IMR-90 (cell line): ENCODE data around the gene NUCB1. TPM values are rescaled to one million over a fixed set of nuclear protein-coding genes. Genes with fewer than 3 reads are reported as not detected.

ENCODE experiments used
- ATAC-seq: fragments of 200-7000 bp; cut with Tn5 transposase; 2 replicates; pipeline ENCODE4 v1.9.1; 2020; ENCODE audit warnings: low read depth, mild to moderate bottlenecking, moderate library complexity
- BruUV-seq: library from RNA; stranded (reverse); fragments of 400-500 nt; replicated peaks from 2 replicates; lab custom pipeline; 2021; lab: Mats Ljungman, UMichigan
- CTCF ChIA-PET: fragments of 300-600 bp; formaldehyde crosslinking; extraction: SDS; loops from one replicate; lab custom pipeline; 2021; ENCODE audit warnings: antibody characterized with exemption; lab: Yijun Ruan, JAX
- POLR2A ChIA-PET: fragments of 300-600 bp; sonication (Branson Sonifier 250); formaldehyde crosslinking; loops from one replicate; lab custom pipeline; 2022; ENCODE audit warnings: antibody characterized with exemption; ENCODE audit not compliant: unreplicated experiment; lab: Charles Lee
- DNase-seq: peaks from one replicate; pipeline ENCODE4 v3.0.0; 2013
- H2AFZ ChIP-seq: replicated peaks from 2 replicates; pipeline ENCODE3; 2013; ENCODE audit warnings: low read length, mild to moderate bottlenecking; ENCODE audit not compliant: poor library complexity
- H2AK5ac ChIP-seq: 2 replicates; pipeline ENCODE4 v1.6.1; 2013; ENCODE audit warnings: low read depth, low read length, inconsistent platforms
- H2AK9ac ChIP-seq: replicated peaks from 2 replicates; pipeline ENCODE3; 2013; ENCODE audit warnings: mild to moderate bottlenecking, low read depth, low read length, moderate library complexity; ENCODE audit not compliant: poor library complexity
- H2BK120ac ChIP-seq: 2 replicates; pipeline ENCODE4 v1.6.1; 2013; ENCODE audit warnings: low read depth, low read length, inconsistent platforms
- H2BK15ac ChIP-seq: 3 replicates; pipeline ENCODE4 v1.6.1; 2013; ENCODE audit warnings: low read depth, low read length, inconsistent platforms
- H2BK20ac ChIP-seq: 2 replicates; pipeline ENCODE4 v1.6.1; 2013; ENCODE audit warnings: low read depth, mild to moderate bottlenecking, inconsistent platforms, low read length, moderate library complexity
- H2BK5ac ChIP-seq: 2 replicates; pipeline ENCODE4 v1.6.1; 2013; ENCODE audit warnings: mild to moderate bottlenecking, low read depth, low read length, inconsistent platforms; ENCODE audit not compliant: poor library complexity, severe bottlenecking
- H3K14ac ChIP-seq: replicated peaks from 2 replicates; pipeline ENCODE4 v1.6.1; 2013; ENCODE audit warnings: low read depth, low read length, inconsistent platforms
- H3K18ac ChIP-seq: 2 replicates; pipeline ENCODE4 v1.6.1; 2013; ENCODE audit warnings: low read depth, low read length, control low read depth
- H3K23ac ChIP-seq: 2 replicates; pipeline ENCODE4 v1.6.1; 2013; ENCODE audit warnings: low read depth, low read length, inconsistent platforms
- H3K27ac ChIP-seq: 2 replicates; pipeline ENCODE4 v1.5.1; 2013; ENCODE audit warnings: mild to moderate bottlenecking, control low read depth, low read length; ENCODE audit not compliant: insufficient read depth
- H3K27me3 ChIP-seq: 2 replicates; pipeline ENCODE4 v1.6.1; 2013; ENCODE audit warnings: low read length; ENCODE audit not compliant: control insufficient read depth, insufficient read depth
- H3K36me3 ChIP-seq: 2 replicates; pipeline ENCODE4 v1.6.1; 2013; ENCODE audit warnings: low read length, mixed read lengths; ENCODE audit not compliant: control insufficient read depth, insufficient read depth
- H3K4ac ChIP-seq: 2 replicates; pipeline ENCODE4 v1.6.1; 2013; ENCODE audit warnings: low read depth, low read length, inconsistent platforms
- H3K4me1 ChIP-seq: 2 replicates; pipeline ENCODE4 v1.6.1; 2013; ENCODE audit warnings: low read length, mixed read lengths; ENCODE audit not compliant: control insufficient read depth, insufficient read depth
- H3K4me2 ChIP-seq: 2 replicates; pipeline ENCODE4 v1.6.1; 2013; ENCODE audit warnings: low read depth, mild to moderate bottlenecking, control low read depth, low read length, moderate library complexity
- H3K4me3 ChIP-seq: 2 replicates; pipeline ENCODE4 v1.5.1; 2013; ENCODE audit warnings: low read depth, mild to moderate bottlenecking, control low read depth, low read length, moderate library complexity; ENCODE audit not compliant: insufficient read depth
- H3K56ac ChIP-seq: 2 replicates; pipeline ENCODE4 v1.6.1; 2013; ENCODE audit warnings: low read length, inconsistent platforms; ENCODE audit not compliant: insufficient read depth; ENCODE audit errors: extremely low read depth
- H3K79me1 ChIP-seq, 2 experiments: 2 replicates each; pipeline ENCODE4 v1.6.1; 2013; ENCODE audit warnings: low read length in 2 of 2, inconsistent platforms in 1 of 2, low read depth in 1 of 2
- H3K9ac ChIP-seq: 2 replicates; pipeline ENCODE4 v1.6.1; 2013; ENCODE audit warnings: low read depth, low read length, control low read depth
- H3K9me1 ChIP-seq: 2 replicates; pipeline ENCODE4 v1.6.1; 2013; ENCODE audit warnings: low read length, inconsistent platforms; ENCODE audit not compliant: insufficient read depth
- H3K9me3 ChIP-seq: 2 replicates; pipeline ENCODE4 v1.6.1; 2013; ENCODE audit warnings: low read length; ENCODE audit not compliant: control insufficient read depth, insufficient read depth
- H4K20me1 ChIP-seq: 2 replicates; pipeline ENCODE4 v1.6.1; 2013; ENCODE audit warnings: low read length, inconsistent platforms; ENCODE audit not compliant: insufficient read depth
- H4K5ac ChIP-seq: 2 replicates; pipeline ENCODE4 v1.6.1; 2013; ENCODE audit warnings: mild to moderate bottlenecking, low read depth, low read length, control low read depth
- H4K8ac ChIP-seq, 2 experiments: 2 replicates each; pipeline ENCODE4 v1.6.1; 2013; ENCODE audit warnings: low read depth in 2 of 2, low read length in 2 of 2, control low read depth in 1 of 2, inconsistent platforms in 1 of 2
- H4K91ac ChIP-seq: 2 replicates; pipeline ENCODE4 v1.6.1; 2013; ENCODE audit warnings: low read depth, low read length, inconsistent platforms; ENCODE audit not compliant: insufficient read depth
- BHLHE40 ChIP-seq: fragments of 150-350 bp; IDR thresholded peaks from 2 replicates; pipeline ENCODE4 v1.6.1; 2016; ENCODE audit warnings: mild to moderate bottlenecking, low read depth, low read length
- CEBPB ChIP-seq: IDR thresholded peaks from 2 replicates; pipeline ENCODE4 v1.6.1; 2012; ENCODE audit warnings: low read depth, low read length, improper control_type of control experiment
- CHD1 ChIP-seq: IDR thresholded peaks from 2 replicates; pipeline ENCODE4 v1.6.1; 2012; ENCODE audit warnings: low read depth, low read length, improper control_type of control experiment
- FOS ChIP-seq: fragments of 150-350 bp; IDR thresholded peaks from 2 replicates; pipeline ENCODE4 v1.6.1; 2016; ENCODE audit warnings: low read depth, low read length
- MAZ ChIP-seq: IDR thresholded peaks from 2 replicates; pipeline ENCODE4 v1.6.1; 2012; ENCODE audit warnings: low read depth, mild to moderate bottlenecking, low read length, improper control_type of control experiment, moderate library complexity, borderline replicate concordance
- MXI1 ChIP-seq: IDR thresholded peaks from 2 replicates; pipeline ENCODE4 v1.6.1; 2012; ENCODE audit warnings: low read depth, mild to moderate bottlenecking, low read length, moderate library complexity, borderline replicate concordance
- NFE2L2 ChIP-seq: fragments of 150-350 bp; IDR thresholded peaks from 2 replicates; pipeline ENCODE4 v1.6.1; 2016; ENCODE audit warnings: low read depth, mild to moderate bottlenecking, low read length
- POLR2A ChIP-seq: IDR thresholded peaks from 2 replicates; pipeline ENCODE4 v1.6.1; 2012; ENCODE audit warnings: mild to moderate bottlenecking, low read depth, low read length
- RFX5 ChIP-seq: IDR thresholded peaks from 2 replicates; pipeline ENCODE4 v1.8.0; 2012; ENCODE audit warnings: low read depth, mild to moderate bottlenecking, low read length, moderate library complexity
- SMC3 ChIP-seq: fragments of 150-350 bp; IDR thresholded peaks from 2 replicates; pipeline ENCODE4 v1.6.1; 2016; ENCODE audit warnings: low read depth, mild to moderate bottlenecking, antibody characterized with exemption, low read length, moderate library complexity
- USF2 ChIP-seq: fragments of 150-350 bp; IDR thresholded peaks from 2 replicates; pipeline ENCODE4 v1.6.1; 2017; ENCODE audit warnings: mild to moderate bottlenecking, antibody characterized with exemption, low read length, low read depth
- WGBS, 2 experiments: methylation state at CpG; one replicate each; pipeline versions ENCODE4 v1.1.5 to v1.1.7; 2013; ENCODE audit warnings: missing lambda C conversion rate in 2 of 2; ENCODE audit not compliant: insufficient read length in 1 of 2; ENCODE audit errors: extremely low coverage in 2 of 2; 5-methylcytosine and 5-hydroxymethylcytosine counted together
- dilution Hi-C: fragments of 300-500 bp; cut with HindIII; formaldehyde crosslinking; loops from one replicate; pipeline ENCODE4 v1.14.3; 2018; ENCODE audit warnings: low sequenced_read_pairs; ENCODE audit not compliant: unreplicated experiment
- in situ Hi-C: fragments of 300-500 bp; cut with MboI; formaldehyde crosslinking; loops from 3 replicates; pipeline ENCODE4 v1.14.3; 2019; ENCODE audit warnings: low sequenced_read_pairs, inconsistent platforms, mixed read lengths
- intact Hi-C: fragments of 100-400 bp; cut with micrococcal nuclease; formaldehyde crosslinking; loops from 2 replicates; pipeline ENCODE4 v1.10.0; 2022
- polyA plus RNA-seq, 3 experiments: library from polyadenylated mRNA; depleted of rRNA; stranded (reverse); fragments of >200 nt; gene quantifications; 2 replicates each; pipeline ENCODE4 v1.2.3, GENCODE V29; 2012; ENCODE audit warnings: low replicate concordance in 1 of 3
- total RNA-seq: library from RNA; depleted of rRNA; stranded (reverse); fragments of >200 nt; gene quantifications from 2 replicates; pipeline ENCODE4 v1.2.3, GENCODE V29; 2012
- TF ChIP-seq, protein P1 (sequence below): conservative IDR thresholded peaks from 2 replicates; pipeline ENCODE4 v1.5.1; 2012; ENCODE audit warnings: mild to moderate bottlenecking, low read depth, low read length, improper control_type of control experiment
- TF ChIP-seq, protein P2 (sequence below): fragments of 150-350 bp; IDR thresholded peaks from 2 replicates; pipeline ENCODE4 v1.6.1; 2016; ENCODE audit warnings: low read depth, mild to moderate bottlenecking, low read length, moderate library complexity, borderline replicate concordance

Gene NUCB1
- total and polyA plus RNA-seq, 2 of the 4 experiments (the other 2 are of a cell fraction) = 37.3 to 253 TPM

DNA sequence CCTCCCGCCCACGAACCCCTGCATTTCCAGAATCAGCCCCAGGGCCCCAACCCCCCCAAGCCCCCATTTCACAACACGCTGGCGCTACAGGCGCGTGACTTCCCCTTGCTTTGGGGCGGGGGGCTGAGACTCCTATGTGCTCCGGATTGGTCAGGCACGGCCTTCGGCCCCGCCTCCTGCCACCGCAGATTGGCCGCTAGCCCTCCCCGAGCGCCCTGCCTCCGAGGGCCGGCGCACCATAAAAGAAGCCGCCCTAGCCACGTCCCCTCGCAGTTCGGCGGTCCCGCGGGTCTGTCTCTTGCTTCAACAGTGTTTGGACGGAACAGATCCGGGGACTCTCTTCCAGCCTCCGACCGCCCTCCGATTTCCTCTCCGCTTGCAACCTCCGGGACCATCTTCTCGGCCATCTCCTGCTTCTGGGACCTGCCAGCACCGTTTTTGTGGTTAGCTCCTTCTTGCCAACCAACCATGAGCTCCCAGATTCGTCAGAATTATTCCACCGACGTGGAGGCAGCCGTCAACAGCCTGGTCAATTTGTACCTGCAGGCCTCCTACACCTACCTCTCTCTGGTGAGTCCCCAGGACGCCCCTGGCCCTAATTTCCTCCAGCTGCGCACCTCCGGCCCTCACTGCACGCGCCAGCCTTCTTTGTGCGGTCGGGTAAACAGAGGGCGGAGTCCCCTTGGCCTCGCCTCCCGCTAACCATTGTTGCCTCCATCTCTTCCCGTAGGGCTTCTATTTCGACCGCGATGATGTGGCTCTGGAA lies 65.1 kb downstream of the NUCB1 start, which contains the start of gene FTL:
FTL (plus strand) TSS at position 270 of the 766 bp plus-strand sequence; CDS start at position 469, 199 bp downstream.
- peak within 1 kb of the TSS; percentile 80 for H2BK15ac ChIP-seq
- H3K27ac ChIP-seq = peak within 1 kb of the TSS; percentile 96
- H2BK120ac ChIP-seq = peak within 1 kb of the TSS; percentile 99
- peaks cover 0 to 57% of the 10 kb centered on the region in 2 experiments; a peak in 3 of 4 replicates for H3K79me1 ChIP-seq
- peak within 1 kb of the TSS; percentile 99 for H3K4ac ChIP-seq
- ATAC-seq = peak; percentile 74
- H3K23ac ChIP-seq = peak within 1 kb of the TSS; percentile 99
- peak within 1 kb of the TSS; percentile 92 for H2AK9ac ChIP-seq
- H3K9me3 ChIP-seq = no peaks in the 10 kb centered on the region
- POLR2A ChIA-PET = no interaction called here
- H3K27me3 ChIP-seq = no peaks in the 10 kb centered on the region
- in situ Hi-C loops = loop anchor here (10.0 kb wide), 1 partner anchor 320 kb away; the partner anchor contains the start of gene CA11
- peak within 1 kb of the TSS; percentile 91 for H3K4me2 ChIP-seq
- peak within 1 kb of the TSS; percentile 95 for H4K5ac ChIP-seq
- peak within 1 kb of the TSS; percentile 98 for H3K14ac ChIP-seq
- BruUV-seq = no TSS peak
- H4K8ac ChIP-seq = peak within 1 kb of the TSS; percentile 63 to 92
- H2BK20ac ChIP-seq = peak within 1 kb of the TSS; percentile 99
- peaks cover 20% of the 10 kb centered on the region for H3K4me1 ChIP-seq
- H2BK5ac ChIP-seq = peak within 1 kb of the TSS; percentile 99
- WGBS, 2 experiments = 0% methylated on average over 32 of the region's 52 CpGs; no CpG with 5 or more reads in 1 of the 2 experiments
- peak within 1 kb of the TSS; percentile 82 for H2AFZ ChIP-seq
- peak within 1 kb of the TSS; percentile 78 for H3K4me3 ChIP-seq
- H3K36me3 ChIP-seq = peaks cover 30% of the 10 kb centered on the region
- H3K9ac ChIP-seq = peak within 1 kb of the TSS; percentile 84
- CTCF ChIA-PET = interaction anchor here (0.7 kb wide), 1 partner anchor 47 kb away, joined by 3 read pairs; no protein-coding TSS in a partner anchor
- H3K9me1 ChIP-seq = peaks cover 11% of the 10 kb centered on the region
- peak; percentile 94 for DNase-seq
- H4K91ac ChIP-seq = peak within 1 kb of the TSS; percentile 98
- H4K20me1 ChIP-seq = peaks cover 42% of the 10 kb centered on the region
- dilution Hi-C loops = no loop called here
- H3K56ac ChIP-seq = peak within 1 kb of the TSS; percentile 86
- peak within 1 kb of the TSS; percentile 96 for H3K18ac ChIP-seq
- intact Hi-C loops = loop anchor here (2.0 to 10.0 kb wide), 2 partner anchors 90 to 320 kb away; partner anchors contain the start of gene CA11
- peak within 1 kb of the TSS; percentile 94 for H2AK5ac ChIP-seq
- peak; percentile 44; the same call in 1 of the 2 replicates for TF ChIP-seq NFE2L2
- TF ChIP-seq RFX5 = no peak
- peak; percentile 85 for TF ChIP-seq BHLHE40
- TF ChIP-seq MAZ = peak; percentile 77; the same call in 1 of the 2 replicates
- TF ChIP-seq CHD1 = no peak
- TF ChIP-seq, protein P1, sequence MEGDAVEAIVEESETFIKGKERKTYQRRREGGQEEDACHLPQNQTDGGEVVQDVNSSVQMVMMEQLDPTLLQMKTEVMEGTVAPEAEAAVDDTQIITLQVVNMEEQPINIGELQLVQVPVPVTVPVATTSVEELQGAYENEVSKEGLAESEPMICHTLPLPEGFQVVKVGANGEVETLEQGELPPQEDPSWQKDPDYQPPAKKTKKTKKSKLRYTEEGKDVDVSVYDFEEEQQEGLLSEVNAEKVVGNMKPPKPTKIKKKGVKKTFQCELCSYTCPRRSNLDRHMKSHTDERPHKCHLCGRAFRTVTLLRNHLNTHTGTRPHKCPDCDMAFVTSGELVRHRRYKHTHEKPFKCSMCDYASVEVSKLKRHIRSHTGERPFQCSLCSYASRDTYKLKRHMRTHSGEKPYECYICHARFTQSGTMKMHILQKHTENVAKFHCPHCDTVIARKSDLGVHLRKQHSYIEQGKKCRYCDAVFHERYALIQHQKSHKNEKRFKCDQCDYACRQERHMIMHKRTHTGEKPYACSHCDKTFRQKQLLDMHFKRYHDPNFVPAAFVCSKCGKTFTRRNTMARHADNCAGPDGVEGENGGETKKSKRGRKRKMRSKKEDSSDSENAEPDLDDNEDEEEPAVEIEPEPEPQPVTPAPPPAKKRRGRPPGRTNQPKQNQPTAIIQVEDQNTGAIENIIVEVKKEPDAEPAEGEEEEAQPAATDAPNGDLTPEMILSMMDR = no peak
- 0 out of 2 replicates have a peak, but pooled peaks have one; percentile 5 for TF ChIP-seq SMC3
- TF ChIP-seq, protein P2, sequence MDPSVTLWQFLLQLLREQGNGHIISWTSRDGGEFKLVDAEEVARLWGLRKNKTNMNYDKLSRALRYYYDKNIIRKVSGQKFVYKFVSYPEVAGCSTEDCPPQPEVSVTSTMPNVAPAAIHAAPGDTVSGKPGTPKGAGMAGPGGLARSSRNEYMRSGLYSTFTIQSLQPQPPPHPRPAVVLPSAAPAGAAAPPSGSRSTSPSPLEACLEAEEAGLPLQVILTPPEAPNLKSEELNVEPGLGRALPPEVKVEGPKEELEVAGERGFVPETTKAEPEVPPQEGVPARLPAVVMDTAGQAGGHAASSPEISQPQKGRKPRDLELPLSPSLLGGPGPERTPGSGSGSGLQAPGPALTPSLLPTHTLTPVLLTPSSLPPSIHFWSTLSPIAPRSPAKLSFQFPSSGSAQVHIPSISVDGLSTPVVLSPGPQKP = no peak
- peak; percentile 99 for TF ChIP-seq POLR2A
- TF ChIP-seq FOS = no peak
- peak; percentile 60 for TF ChIP-seq USF2
- no peak for TF ChIP-seq MXI1
- TF ChIP-seq CEBPB = peak; percentile 73
